GM23338 (cell line): ENCODE results near the gene WDR37. TPM values are rescaled to one million over a fixed set of nuclear protein-coding genes. Genes with fewer than 3 reads are reported as not detected.

Source experiments
- ATAC-seq: fragments of 200-7000 bp; cut with Tn5 transposase; 3 replicates; pipeline ENCODE4 v1.9.1; 2020
- DNase-seq: peaks from one replicate; pipeline ENCODE4 v3.0.0-alpha.2; 2015; ENCODE audit warnings: low spot score
- H2AFZ ChIP-seq: fragments of 200-600 bp; sonication (generic); 2 replicates; pipeline ENCODE4 v1.8.0; 2016; ENCODE audit warnings: antibody characterized with exemption, mild to moderate bottlenecking, moderate library complexity
- H3F3A ChIP-seq: fragments of 200-600 bp; sonication (generic); replicated peaks from 2 replicates; pipeline ENCODE4 v1.8.0; 2017; ENCODE audit warnings: antibody characterized with exemption, mixed run types, low read depth
- H3K27ac ChIP-seq: fragments of 200-600 bp; sonication (generic); 2 replicates; pipeline ENCODE4 v1.6.1; 2016; ENCODE audit warnings: low read depth
- H3K27me3 ChIP-seq: fragments of 200-600 bp; sonication (generic); 2 replicates; pipeline ENCODE4 v1.8.0; 2016; ENCODE audit warnings: mild to moderate bottlenecking, mixed run types, moderate library complexity; ENCODE audit not compliant: insufficient read depth
- H3K36me3 ChIP-seq: fragments of 200-600 bp; sonication (generic); 2 replicates; pipeline ENCODE4 v1.8.0; 2016; ENCODE audit warnings: mild to moderate bottlenecking; ENCODE audit not compliant: insufficient read depth
- H3K4me1 ChIP-seq: fragments of 200-600 bp; sonication (generic); 2 replicates; pipeline ENCODE4 v1.8.0; 2016; ENCODE audit warnings: mild to moderate bottlenecking, moderate library complexity; ENCODE audit not compliant: insufficient read depth
- H3K4me2 ChIP-seq: fragments of 200-600 bp; sonication (generic); 2 replicates; pipeline ENCODE4 v1.7.1; 2017; ENCODE audit warnings: mixed run types
- H3K4me3 ChIP-seq: fragments of 200-600 bp; sonication (generic); 2 replicates; pipeline ENCODE4 v1.6.1; 2016; ENCODE audit warnings: mixed run types
- H3K79me2 ChIP-seq: fragments of 200-600 bp; sonication (generic); replicated peaks from 2 replicates; pipeline ENCODE4 v1.8.0; 2017; ENCODE audit warnings: mild to moderate bottlenecking; ENCODE audit not compliant: insufficient read depth
- H3K9me2 ChIP-seq: fragments of 200-600 bp; sonication (generic); 2 replicates; pipeline ENCODE4 v1.8.0; 2017; ENCODE audit not compliant: insufficient read depth
- H4K20me1 ChIP-seq: fragments of 200-600 bp; sonication (generic); replicated peaks from 2 replicates; pipeline ENCODE4 v1.8.0; 2017; ENCODE audit warnings: mild to moderate bottlenecking; ENCODE audit not compliant: insufficient read depth
- H3K27ac Mint-ChIP-seq: 2 replicates; pipeline ENCODE4 v1.8.0; 2020; ENCODE audit warnings: inconsistent platforms, mild to moderate bottlenecking, moderate library complexity, mixed read lengths
- H3K27me3 Mint-ChIP-seq: 3 replicates; pipeline ENCODE4 v1.8.0; 2022; ENCODE audit warnings: low read depth, mild to moderate bottlenecking, moderate library complexity, mixed read lengths, inconsistent platforms; ENCODE audit not compliant: insufficient read depth, poor library complexity
- H3K36me3 Mint-ChIP-seq: 3 replicates; pipeline ENCODE4 v1.8.0; 2021; ENCODE audit warnings: low read depth, mild to moderate bottlenecking, inconsistent platforms, moderate library complexity, mixed read lengths
- H3K4me1 Mint-ChIP-seq: 3 replicates; pipeline ENCODE4 v1.8.0; 2020; ENCODE audit warnings: mild to moderate bottlenecking, inconsistent platforms, mixed read lengths
- H3K4me3 Mint-ChIP-seq: 3 replicates; pipeline ENCODE4 v1.8.0; 2021; ENCODE audit warnings: moderate library complexity, mild to moderate bottlenecking, inconsistent platforms, mixed read lengths
- H3K9me3 Mint-ChIP-seq: 3 replicates; pipeline ENCODE4 v1.8.0; 2020; ENCODE audit warnings: moderate library complexity, mild to moderate bottlenecking, inconsistent platforms, mixed read lengths
- CREB1 ChIP-seq: fragments of 250-450 bp; sonication (Bioruptor Pico); IDR thresholded peaks from 2 replicates; pipeline ENCODE4 v1.5.0; 2020; ENCODE audit warnings: low read depth, mild to moderate bottlenecking, moderate library complexity
- CTCF ChIP-seq, 2 experiments: fragments of 200-600 bp in 1 of 2; sonication (generic) in 1 of 2; conservative IDR thresholded peaks; 2 replicates each; pipeline versions ENCODE4 v1.5.1 to v1.6.1; 2016 to 2017; ENCODE audit warnings: antibody characterized with exemption in 2 of 2, low read depth in 2 of 2, mild to moderate bottlenecking in 2 of 2, moderate library complexity in 1 of 2
- ETS1 ChIP-seq: IDR thresholded peaks from 2 replicates; pipeline ENCODE4 v1.6.1; 2016; ENCODE audit warnings: antibody characterized with exemption
- EZH2 ChIP-seq: fragments of 200-600 bp; sonication (generic); IDR thresholded peaks from one replicate; pipeline ENCODE4 v1.8.0; 2017; ENCODE audit warnings: antibody characterized with exemption, mild to moderate bottlenecking, low read depth; ENCODE audit not compliant: unreplicated experiment
- EZH2phosphoT487 ChIP-seq: fragments of 200-600 bp; sonication (generic); IDR thresholded peaks from one replicate; pipeline ENCODE4 v1.8.1; 2018; ENCODE audit warnings: antibody characterized with exemption; ENCODE audit not compliant: unreplicated experiment
- JUNB ChIP-seq: IDR thresholded peaks from one replicate; pipeline ENCODE4 v1.6.1; 2016; ENCODE audit warnings: antibody characterized with exemption; ENCODE audit not compliant: unreplicated experiment
- NANOG ChIP-seq: IDR thresholded peaks from 2 replicates; pipeline ENCODE4 v1.6.1; 2016; ENCODE audit warnings: antibody characterized with exemption, borderline replicate concordance
- REST ChIP-seq: IDR thresholded peaks from one replicate; pipeline ENCODE4 v1.6.1; 2018; ENCODE audit warnings: antibody characterized with exemption; ENCODE audit not compliant: unreplicated experiment
- STAT1 ChIP-seq: IDR thresholded peaks from one replicate; pipeline ENCODE4 v1.6.1; 2016; ENCODE audit warnings: antibody characterized with exemption; ENCODE audit not compliant: unreplicated experiment
- ZNF331 ChIP-seq: fragments of 250-450 bp; sonication (Bioruptor Pico); IDR thresholded peaks from 2 replicates; pipeline ENCODE4 v1.5.0; 2020; ENCODE audit warnings: low read depth, mild to moderate bottlenecking, moderate library complexity
- ZNF462 ChIP-seq: fragments of 250-450 bp; sonication (Bioruptor Pico); IDR thresholded peaks from 2 replicates; pipeline ENCODE4 v1.5.0; 2020; ENCODE audit warnings: mild to moderate bottlenecking, moderate library complexity
- polyA plus RNA-seq: library from polyadenylated mRNA; unstranded; fragments of >200 nt; fragmentation: Nextera tagmentation; extraction: Ambion mirVana; gene quantifications from 2 replicates; pipeline ENCODE4 v1.2.1, GENCODE V29; 2016
- total RNA-seq: library from RNA; depleted of rRNA; stranded (reverse); fragments of >200 nt; shearing (Covaris generic); gene quantifications from 2 replicates; pipeline ENCODE4 v1.2.3, GENCODE V29; 2014

The WDR37 gene
- total and polyA plus RNA-seq, 2 experiments from 2014 or later: 6.0 to 10.2 TPM

- no peak overlapping the region for H3K27ac ChIP-seq
- Mint-ChIP-seq H3K36me3 (peaks cover 5% of the 10 kb centered on the region; the same call in 2 of the 3 replicates), H3K9me3 (no peaks in the 10 kb centered on the region), H3K27me3 (no peaks in the 10 kb centered on the region), H3K27ac (no peak overlapping the region), H3K4me3 (no peak overlapping the region), H3K4me1 (peaks cover 6% of the 10 kb centered on the region; the same call in 2 of the 3 replicates)
- H3K4me2 ChIP-seq: no peak overlapping the region
- no peaks in the 10 kb centered on the region for H3K36me3 ChIP-seq
- H3K9me2 ChIP-seq: 0 out of 2 replicates have a peak, but pooled peaks cover 6% of the 10 kb centered on the region
- no peaks in the 10 kb centered on the region for H3K27me3 ChIP-seq
- no peaks in the 10 kb centered on the region for H4K20me1 ChIP-seq
- no peak overlapping the region for H3K4me3 ChIP-seq
- ATAC-seq: no peak
- H3K79me2 ChIP-seq: no peaks in the 10 kb centered on the region
- no peak for DNase-seq
- no peaks in the 10 kb centered on the region for H3F3A ChIP-seq
- TF ChIP-seq ZNF331 (CRISPR knock-in tag): no peak
- no peak for TF ChIP-seq STAT1
- no peak for TF ChIP-seq CTCF (conservative IDR thresholded peaks at IDR 0.05; ENCODE audit: low read depth in 2 of 2)
- no peak for TF ChIP-seq NANOG
- no peak for TF ChIP-seq EZH2phosphoT487
- TF ChIP-seq ZNF462 (CRISPR knock-in tag): no peak
- TF ChIP-seq REST: no peak
- no peak for TF ChIP-seq EZH2
- no peak for TF ChIP-seq CREB1 (CRISPR knock-in tag)
- no peak for TF ChIP-seq JUNB
- TF ChIP-seq ETS1: no peak
- H3K4me1 ChIP-seq: no peaks in the 10 kb centered on the region
- no peak overlapping the region for H2AFZ ChIP-seq
Observed at GRCh38 chr10:1136268-1136667, 80.1 kb downstream of the WDR37 start.
